A673 (cell line): ENCODE results near the gene CERK.

ENCODE experiments used
- EZH2 ChIP-seq: fragments of 200-600 bp; sonication (generic); IDR thresholded peaks from 2 replicates; pipeline ENCODE4 v1.6.1; 2017; ENCODE audit warnings: borderline replicate concordance, low read depth, mild to moderate bottlenecking, mixed read lengths, antibody characterized with exemption, low read length; ENCODE audit not compliant: poor library complexity, severe bottlenecking
- TF ChIP-seq, protein P1 (sequence below): fragments of 300-800, 200-600 bp; sonication (generic); conservative IDR thresholded peaks from 2 replicates; pipeline ENCODE4 v1.5.1; 2017; ENCODE audit warnings: low read depth, mild to moderate bottlenecking, antibody characterized with exemption, low read length, moderate library complexity, mixed read lengths

DNA sequence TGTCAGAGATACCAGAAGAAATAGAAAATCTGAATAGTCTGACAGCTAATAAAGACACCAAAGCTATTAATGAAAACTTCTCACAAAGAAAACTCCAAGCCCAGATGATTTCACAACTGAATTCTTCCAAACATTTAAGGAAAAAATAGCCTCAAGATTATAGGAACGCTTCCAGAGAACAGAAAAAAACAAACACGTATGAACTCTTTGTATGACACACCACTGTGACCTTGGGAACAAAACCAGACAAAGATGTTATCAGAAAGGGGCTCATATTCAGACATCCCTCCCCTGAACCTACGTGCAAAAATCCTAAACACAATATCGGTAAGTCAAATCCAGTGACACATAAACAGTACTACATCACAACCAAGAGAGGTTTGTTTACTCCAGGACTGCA is 23.5 kb downstream of the CERK start:
- TF ChIP-seq EZH2: no peak
- TF ChIP-seq, protein P1, sequence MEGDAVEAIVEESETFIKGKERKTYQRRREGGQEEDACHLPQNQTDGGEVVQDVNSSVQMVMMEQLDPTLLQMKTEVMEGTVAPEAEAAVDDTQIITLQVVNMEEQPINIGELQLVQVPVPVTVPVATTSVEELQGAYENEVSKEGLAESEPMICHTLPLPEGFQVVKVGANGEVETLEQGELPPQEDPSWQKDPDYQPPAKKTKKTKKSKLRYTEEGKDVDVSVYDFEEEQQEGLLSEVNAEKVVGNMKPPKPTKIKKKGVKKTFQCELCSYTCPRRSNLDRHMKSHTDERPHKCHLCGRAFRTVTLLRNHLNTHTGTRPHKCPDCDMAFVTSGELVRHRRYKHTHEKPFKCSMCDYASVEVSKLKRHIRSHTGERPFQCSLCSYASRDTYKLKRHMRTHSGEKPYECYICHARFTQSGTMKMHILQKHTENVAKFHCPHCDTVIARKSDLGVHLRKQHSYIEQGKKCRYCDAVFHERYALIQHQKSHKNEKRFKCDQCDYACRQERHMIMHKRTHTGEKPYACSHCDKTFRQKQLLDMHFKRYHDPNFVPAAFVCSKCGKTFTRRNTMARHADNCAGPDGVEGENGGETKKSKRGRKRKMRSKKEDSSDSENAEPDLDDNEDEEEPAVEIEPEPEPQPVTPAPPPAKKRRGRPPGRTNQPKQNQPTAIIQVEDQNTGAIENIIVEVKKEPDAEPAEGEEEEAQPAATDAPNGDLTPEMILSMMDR: no peak
